Body of pancreas (tissue), 4 donors: Measurements from ENCODE around the gene ULK1.

Experiments used
- POLR2A ChIP-seq, 3 donors: fragments of 450-650 bp; IDR thresholded peaks; one replicate each; pipeline ENCODE4 v1.6.1; 2016; ENCODE audit warnings: antibody characterized with exemption in 3 of 3, mild to moderate bottlenecking in 2 of 3
- TF ChIP-seq, protein P1 (sequence below), 7 experiments: fragments of 450-650 bp in 4 of 7; fragments of 200-600 bp in 3 of 7; sonication (generic) in 3 of 7; IDR thresholded peaks; one replicate each; pipeline ENCODE4 v1.5.1; 2016 to 2019; ENCODE audit warnings: antibody characterized with exemption in 7 of 7

DNA sequence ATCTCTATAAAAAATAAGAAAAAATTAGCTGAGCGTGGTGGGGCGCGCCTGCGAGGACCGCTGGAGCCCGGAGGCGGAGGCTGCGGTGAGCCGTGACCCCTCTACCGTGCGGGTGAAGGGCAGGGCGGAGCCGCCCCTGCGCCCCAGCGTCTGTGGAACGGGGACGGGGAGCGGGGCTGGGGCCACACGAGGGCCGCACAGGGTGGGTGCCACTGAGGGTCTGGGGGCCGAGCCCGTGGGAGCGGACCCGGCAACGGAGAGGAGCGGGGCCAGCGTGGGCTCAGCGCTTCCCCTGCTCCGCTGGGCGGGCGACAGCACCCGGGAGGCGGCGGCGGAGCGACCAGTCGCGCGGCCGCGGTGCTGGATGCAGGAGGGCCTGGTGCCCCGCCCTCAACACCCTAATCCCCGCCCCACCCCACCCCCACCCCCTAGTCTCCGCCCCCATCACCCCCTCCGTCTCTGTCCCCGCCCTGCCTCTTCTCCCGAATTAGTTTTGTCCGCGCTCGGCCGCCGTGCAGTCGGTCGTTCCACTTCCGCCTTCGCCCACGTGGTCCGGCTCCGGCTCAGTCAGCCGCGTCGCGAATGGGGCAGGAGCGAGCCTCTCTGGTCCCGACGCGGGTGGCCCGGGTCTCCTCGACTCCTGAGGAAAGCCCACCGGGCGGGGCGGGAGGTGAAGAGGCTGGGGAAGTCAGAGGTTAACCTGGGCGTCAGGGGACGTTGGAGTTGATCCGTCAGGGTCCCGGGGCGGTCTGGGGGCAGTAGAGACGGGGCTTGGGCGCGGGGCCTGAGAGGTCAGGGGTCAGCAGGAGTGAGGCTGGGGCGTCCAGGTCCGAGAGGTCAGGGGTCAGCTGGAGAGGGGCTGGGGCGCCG lies 34.5 kb downstream of the ULK1 start, which contains the start of gene PUS1:
- peak; percentile 55 to 71 (median 61) for TF ChIP-seq POLR2A (IDR thresholded peaks at IDR 0.05)
- TF ChIP-seq, protein P1, sequence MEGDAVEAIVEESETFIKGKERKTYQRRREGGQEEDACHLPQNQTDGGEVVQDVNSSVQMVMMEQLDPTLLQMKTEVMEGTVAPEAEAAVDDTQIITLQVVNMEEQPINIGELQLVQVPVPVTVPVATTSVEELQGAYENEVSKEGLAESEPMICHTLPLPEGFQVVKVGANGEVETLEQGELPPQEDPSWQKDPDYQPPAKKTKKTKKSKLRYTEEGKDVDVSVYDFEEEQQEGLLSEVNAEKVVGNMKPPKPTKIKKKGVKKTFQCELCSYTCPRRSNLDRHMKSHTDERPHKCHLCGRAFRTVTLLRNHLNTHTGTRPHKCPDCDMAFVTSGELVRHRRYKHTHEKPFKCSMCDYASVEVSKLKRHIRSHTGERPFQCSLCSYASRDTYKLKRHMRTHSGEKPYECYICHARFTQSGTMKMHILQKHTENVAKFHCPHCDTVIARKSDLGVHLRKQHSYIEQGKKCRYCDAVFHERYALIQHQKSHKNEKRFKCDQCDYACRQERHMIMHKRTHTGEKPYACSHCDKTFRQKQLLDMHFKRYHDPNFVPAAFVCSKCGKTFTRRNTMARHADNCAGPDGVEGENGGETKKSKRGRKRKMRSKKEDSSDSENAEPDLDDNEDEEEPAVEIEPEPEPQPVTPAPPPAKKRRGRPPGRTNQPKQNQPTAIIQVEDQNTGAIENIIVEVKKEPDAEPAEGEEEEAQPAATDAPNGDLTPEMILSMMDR (IDR thresholded peaks at IDR 0.05): peak in 1 of 7 experiments; percentile 2
